BLaER1 (cell line): Measurements from ENCODE around the gene MGAT1.
A peak's percentile ranks its signal among the peaks of the same experiment; 100 is the strongest.

Source experiments
- H3K27ac ChIP-seq: shearing (Covaris generic); formaldehyde crosslinking; 2 replicates; pipeline ENCODE4 v1.8.1; 2022
- H3K27me3 ChIP-seq: shearing (Covaris generic); formaldehyde crosslinking; 2 replicates; pipeline ENCODE4 v1.8.1; 2022
- H3K36me3 ChIP-seq: shearing (Covaris generic); formaldehyde crosslinking; 2 replicates; pipeline ENCODE4 v1.8.1; 2022
- H3K4me1 ChIP-seq: shearing (Covaris generic); formaldehyde crosslinking; 2 replicates; pipeline ENCODE4 v1.8.1; 2022
- H3K4me2 ChIP-seq: shearing (Covaris generic); formaldehyde crosslinking; 2 replicates; pipeline ENCODE4 v1.8.1; 2022
- H3K4me3 ChIP-seq: shearing (Covaris generic); formaldehyde crosslinking; 2 replicates; pipeline ENCODE4 v1.8.1; 2022
- H3K9ac ChIP-seq: shearing (Covaris generic); formaldehyde crosslinking; 2 replicates; pipeline ENCODE4 v1.8.1; 2022
- H3K9me3 ChIP-seq: shearing (Covaris generic); formaldehyde crosslinking; 2 replicates; pipeline ENCODE4 v1.8.1; 2022
- H4K20me1 ChIP-seq: shearing (Covaris generic); formaldehyde crosslinking; 2 replicates; pipeline ENCODE4 v1.8.1; 2022
- Cebpa-rat ChIP-seq: shearing (Covaris generic); IDR thresholded peaks from 2 replicates; pipeline ENCODE4 v1.8.1; 2022

The MGAT1 gene

GRCh38 chr5:180824630-180825476 lies 22.2 kb upstream of the MGAT1 start:
- Histone ChIP-seq H3K9ac (no peak overlapping the region), H3K4me1 (peaks cover 12% of the 10 kb centered on the region), H3K9me3 (peaks cover 18% of the 10 kb centered on the region)

GRCh38 chr5:180823940-180824629 lies 21.5 kb upstream of the MGAT1 start:
- Histone ChIP-seq H3K27me3 (no peaks in the 10 kb centered on the region), H3K4me2 (no peak overlapping the region), H3K36me3 (peaks cover 4% of the 10 kb centered on the region; the same call in 1 of the 2 replicates), H4K20me1 (no peaks in the 10 kb centered on the region), H3K4me3 (no peak overlapping the region), H3K4me1 (0 out of 2 replicates have a peak, but pooled peaks cover 6% of the 10 kb centered on the region), H3K9me3 (peaks cover 10% of the 10 kb centered on the region), H3K27ac (no peak overlapping the region), H3K9ac (no peak overlapping the region)
- TF ChIP-seq Cebpa-rat, result no peak

More at GRCh38 chr5:180824630-180825476, 22.2 kb upstream of the MGAT1 start:
- no peak overlapping the region for H3K4me2 ChIP-seq
- H4K20me1 ChIP-seq, result no peaks in the 10 kb centered on the region
- H3K36me3 ChIP-seq, result peaks cover 12% of the 10 kb centered on the region
- TF ChIP-seq Cebpa-rat, result no peak
- no peaks in the 10 kb centered on the region for H3K27me3 ChIP-seq
- H3K27ac ChIP-seq, result no peak overlapping the region
- H3K4me3 ChIP-seq, result no peak overlapping the region

- no peaks in the 10 kb centered on the region for H3K36me3 ChIP-seq
Measured at GRCh38 chr5:180823346-180823745, 20.7 kb upstream of the MGAT1 start.

GRCh38 chr5:180821538-180821937 lies 18.9 kb upstream of the MGAT1 start:
- peaks cover 27% of the 10 kb centered on the region for H3K4me1 ChIP-seq

More at GRCh38 chr5:180823346-180823745, 20.7 kb upstream of the MGAT1 start:
- Histone ChIP-seq H3K4me3 (no peak overlapping the region), H3K4me2 (no peak overlapping the region), H3K27me3 (no peaks in the 10 kb centered on the region), H3K9ac (no peak overlapping the region), H3K9me3 (0 out of 2 replicates have a peak, but pooled peaks cover 3% of the 10 kb centered on the region), H4K20me1 (no peaks in the 10 kb centered on the region), H3K27ac (no peak overlapping the region), H3K4me1 (peaks cover 9% of the 10 kb centered on the region; the same call in 1 of the 2 replicates)
- no peak for TF ChIP-seq Cebpa-rat

GRCh38 chr5:180820788-180821321 lies 18.2 kb upstream of the MGAT1 start:
- TF ChIP-seq Cebpa-rat, result no peak
- no peak overlapping the region for H3K9ac ChIP-seq
- no peaks in the 10 kb centered on the region for H3K36me3 ChIP-seq
- no peaks in the 10 kb centered on the region for H4K20me1 ChIP-seq
- H3K4me3 ChIP-seq, result no peak overlapping the region
- no peak overlapping the region for H3K4me2 ChIP-seq
- H3K27me3 ChIP-seq, result no peaks in the 10 kb centered on the region
- no peaks in the 10 kb centered on the region for H3K9me3 ChIP-seq
- no peak overlapping the region for H3K27ac ChIP-seq
- H3K4me1 ChIP-seq, result peaks cover 34% of the 10 kb centered on the region

More at GRCh38 chr5:180821538-180821937, 18.9 kb upstream of the MGAT1 start:
- no peaks in the 10 kb centered on the region for H3K9me3 ChIP-seq
- no peak overlapping the region for H3K4me2 ChIP-seq
- H3K9ac ChIP-seq, result no peak overlapping the region
- H3K27me3 ChIP-seq, result no peaks in the 10 kb centered on the region
- no peak overlapping the region for H3K4me3 ChIP-seq
- H3K27ac ChIP-seq, result no peak overlapping the region
- no peaks in the 10 kb centered on the region for H4K20me1 ChIP-seq
- no peaks in the 10 kb centered on the region for H3K36me3 ChIP-seq
- no peak for TF ChIP-seq Cebpa-rat

GRCh38 chr5:180818677-180819341 lies 16.2 kb upstream of the MGAT1 start:
- Histone ChIP-seq H3K4me3 (no peak overlapping the region), H3K9ac (no peak overlapping the region), H4K20me1 (no peaks in the 10 kb centered on the region), H3K9me3 (no peaks in the 10 kb centered on the region), H3K4me2 (no peak overlapping the region), H3K27ac (no peak overlapping the region), H3K4me1 (peaks cover 33% of the 10 kb centered on the region), H3K36me3 (no peaks in the 10 kb centered on the region), H3K27me3 (no peaks in the 10 kb centered on the region)
- no peak for TF ChIP-seq Cebpa-rat

- TF ChIP-seq Cebpa-rat, result no peak
- Histone ChIP-seq H3K27me3 (no peaks in the 10 kb centered on the region), H3K4me2 (peak overlapping the region; percentile 90), H3K4me3 (no peak overlapping the region), H3K9me3 (no peaks in the 10 kb centered on the region), H3K4me1 (peaks cover 33% of the 10 kb centered on the region), H3K36me3 (no peaks in the 10 kb centered on the region), H4K20me1 (no peaks in the 10 kb centered on the region), H3K27ac (no peak overlapping the region), H3K9ac (no peak overlapping the region)
Measured at GRCh38 chr5:180817893-180818674, 15.5 kb upstream of the MGAT1 start.

GRCh38 chr5:180816608-180817534 lies 14.3 kb upstream of the MGAT1 start:
- H3K4me1 ChIP-seq, result peaks cover 36% of the 10 kb centered on the region
- no peak overlapping the region; the same call in 1 of the 2 replicates for H3K4me3 ChIP-seq
- no peak for TF ChIP-seq Cebpa-rat
- H3K27ac ChIP-seq, result peak overlapping the region; percentile 65
- no peaks in the 10 kb centered on the region for H4K20me1 ChIP-seq
- peak overlapping the region; percentile 66 for H3K9ac ChIP-seq
- H3K4me2 ChIP-seq, result peak overlapping the region; percentile 90
- no peaks in the 10 kb centered on the region for H3K27me3 ChIP-seq
- no peaks in the 10 kb centered on the region for H3K9me3 ChIP-seq
- H3K36me3 ChIP-seq, result no peaks in the 10 kb centered on the region
